DMS153 (cell line): Measurements from ENCODE around the gene CFAP99.

Experiments used
- DNase-seq: peaks from one replicate; lab custom pipeline; 2025; lab: John Stamatoyannopoulos, UW

CFAP99 gene

DNA sequence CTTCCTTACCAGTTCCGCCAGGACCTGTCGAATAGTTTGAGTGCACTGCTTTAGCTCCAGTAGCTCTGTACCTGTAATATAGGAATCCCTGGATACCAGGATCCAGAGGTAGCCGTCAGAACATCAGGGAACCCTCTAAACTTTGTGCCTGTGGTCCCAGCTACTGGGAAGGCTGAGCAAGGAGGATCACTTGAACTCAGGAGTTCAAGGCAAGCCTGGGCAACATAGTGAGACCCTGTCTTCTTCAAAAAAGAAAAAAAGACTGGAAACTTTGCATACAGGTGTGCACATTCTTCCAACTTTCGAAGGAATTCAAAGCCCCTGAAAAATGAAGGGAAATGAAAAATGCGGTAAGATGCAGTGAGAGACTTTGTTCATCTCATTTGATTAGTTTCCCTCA is 85.1 kb downstream of the CFAP99 start:
- no peak for DNase-seq

DNA sequence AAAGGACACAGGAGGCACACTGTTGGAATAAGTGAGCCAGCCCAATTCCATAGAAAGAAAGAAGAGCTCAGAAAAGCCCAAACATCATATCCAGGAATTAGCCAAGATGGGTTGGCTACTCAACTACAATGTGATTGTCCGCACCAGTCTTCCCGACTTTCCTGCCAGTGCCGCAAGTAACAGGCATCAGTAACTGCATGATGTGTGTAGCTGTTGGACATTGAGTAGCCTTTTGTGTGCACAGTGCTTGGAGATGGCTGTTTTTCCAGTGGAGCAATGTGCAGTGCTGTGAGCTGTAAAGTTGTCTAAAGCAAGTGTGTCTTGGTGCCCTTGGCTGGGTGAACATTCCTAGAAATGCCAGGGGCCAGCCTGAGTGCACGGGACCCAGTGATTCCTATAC is 88.5 kb downstream of the CFAP99 start:
- no peak for DNase-seq

DNA sequence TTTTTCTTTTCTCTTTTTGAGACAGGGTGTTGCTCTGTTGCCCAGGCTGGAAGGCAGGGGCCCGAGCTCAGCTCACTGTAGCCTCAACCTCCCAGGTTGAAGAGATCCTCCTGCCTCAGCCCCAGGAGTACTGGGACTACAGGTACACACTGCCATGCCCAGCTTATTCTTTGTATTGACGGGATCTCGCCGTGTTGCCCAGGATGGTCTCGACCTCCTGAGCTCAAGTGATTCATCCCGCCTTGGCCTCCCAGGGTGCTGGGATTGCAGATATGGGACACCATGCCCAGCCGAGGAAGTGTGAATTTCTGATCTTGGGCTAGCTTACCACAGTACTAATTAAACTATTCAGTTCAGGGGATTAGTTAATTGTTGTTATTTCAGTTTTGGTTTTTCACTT is 89.1 kb downstream of the CFAP99 start:
- DNase-seq: no peak

DNA sequence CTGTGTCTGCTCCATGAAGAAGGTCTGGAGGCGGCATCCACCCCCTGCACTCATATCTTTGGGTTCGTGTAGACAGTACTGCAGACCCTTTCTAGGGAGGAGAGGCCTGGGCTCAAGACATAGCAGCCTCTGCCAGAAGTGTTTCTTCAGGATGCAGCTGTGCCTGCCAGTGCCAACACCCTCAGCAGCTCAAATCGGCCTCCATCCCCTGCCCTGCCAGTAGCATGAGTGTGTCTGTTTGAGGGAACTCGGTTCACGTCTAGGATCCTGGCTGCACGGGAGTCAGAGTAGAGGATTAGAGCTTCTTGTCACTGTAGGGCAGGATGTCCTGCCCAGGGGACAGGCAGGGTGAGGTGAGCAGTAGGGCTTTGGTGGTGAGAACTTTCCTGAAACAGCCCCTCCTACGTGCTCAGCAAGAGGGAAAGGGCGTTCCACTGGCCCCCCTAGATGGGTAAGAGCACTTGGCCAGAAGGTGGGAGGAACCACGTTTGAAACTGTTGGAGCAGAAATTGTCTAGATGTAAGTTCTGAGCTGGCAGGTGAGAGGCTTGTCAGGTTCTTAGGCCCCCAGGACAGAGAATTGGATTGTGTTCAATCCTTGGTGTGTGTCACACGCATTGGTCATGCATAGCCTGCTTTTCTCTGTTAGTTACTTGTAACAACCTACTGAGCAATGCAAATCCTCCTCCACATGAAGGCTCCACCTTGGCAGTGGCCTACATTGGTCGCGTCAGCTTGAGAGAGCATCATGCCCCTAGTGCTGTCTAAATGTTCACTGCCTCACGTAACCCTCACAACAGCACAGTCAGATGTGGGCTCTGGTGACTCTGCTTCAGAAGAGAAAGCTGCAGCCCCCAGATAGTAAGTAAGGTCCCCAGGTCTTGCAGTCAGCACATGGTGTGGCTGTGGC is 91.8 kb downstream of the CFAP99 start:
- DNase-seq: no peak

DNA sequence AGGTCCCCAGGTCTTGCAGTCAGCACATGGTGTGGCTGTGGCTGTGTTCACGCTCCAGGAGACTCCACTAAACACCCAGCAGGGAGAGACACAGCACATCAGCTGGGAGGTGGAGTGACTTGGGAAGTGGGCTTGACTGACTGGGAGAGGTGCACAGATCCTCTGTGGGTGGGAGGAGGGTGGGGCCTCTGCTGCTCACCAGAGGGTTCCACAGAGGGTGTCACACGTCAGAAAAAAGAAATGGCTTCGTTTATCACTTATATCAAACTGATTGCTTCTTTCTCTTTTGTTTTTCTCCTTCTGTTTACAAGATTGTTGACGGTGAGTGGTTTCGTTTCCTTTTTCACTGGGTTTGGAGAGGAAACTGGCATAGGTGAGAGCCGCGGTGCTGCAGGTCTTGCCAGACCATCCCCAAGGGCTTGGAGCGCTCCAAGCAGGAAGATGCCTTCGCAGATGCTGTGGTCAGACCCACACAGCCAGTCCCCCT is 92.9 kb downstream of the CFAP99 start:
- no peak for DNase-seq
